AG04450 (cell line): ENCODE measurements around the gene MTCL3.

Experiments
- CTCF ChIA-PET: fragments of 300-600, 350-600 bp; formaldehyde crosslinking; extraction: SDS; loops from one replicate; lab custom pipeline; 2022; ENCODE audit warnings: antibody characterized with exemption, inconsistent platforms; lab: Charles Lee
- POLR2A ChIA-PET: fragments of 350-600 bp; formaldehyde crosslinking; extraction: SDS; loops from one replicate; lab custom pipeline; 2021; ENCODE audit warnings: antibody characterized with exemption, inconsistent platforms; lab: Yijun Ruan, JAX
- DNase-seq: peaks from one replicate; pipeline ENCODE4 v3.0.0-alpha.2; 2011; ENCODE audit warnings: low read depth, low spot score
- H3K27ac ChIP-seq: one replicate; pipeline ENCODE4 v1.5.1; 2012; ENCODE audit warnings: low read depth, low read length, control low read depth
- H3K27me3 ChIP-seq: one replicate; pipeline ENCODE4 v1.6.0; 2012; ENCODE audit warnings: low read length; ENCODE audit not compliant: control insufficient read depth, insufficient read depth
- H3K4me3 ChIP-seq: 2 replicates; pipeline ENCODE4 v1.5.1; 2011; ENCODE audit warnings: mild to moderate bottlenecking, low read depth, low read length, control low read depth
- H3K9me3 ChIP-seq: 2 replicates; pipeline ENCODE4 v1.5.1; 2012; ENCODE audit warnings: low read length; ENCODE audit not compliant: control insufficient read depth, insufficient read depth
- TF ChIP-seq, protein P1 (sequence below): IDR thresholded peaks from 2 replicates; pipeline ENCODE4 v1.5.1; 2011; ENCODE audit warnings: low read depth, low read length, control low read depth, inconsistent platforms

MTCL3 gene

DNA sequence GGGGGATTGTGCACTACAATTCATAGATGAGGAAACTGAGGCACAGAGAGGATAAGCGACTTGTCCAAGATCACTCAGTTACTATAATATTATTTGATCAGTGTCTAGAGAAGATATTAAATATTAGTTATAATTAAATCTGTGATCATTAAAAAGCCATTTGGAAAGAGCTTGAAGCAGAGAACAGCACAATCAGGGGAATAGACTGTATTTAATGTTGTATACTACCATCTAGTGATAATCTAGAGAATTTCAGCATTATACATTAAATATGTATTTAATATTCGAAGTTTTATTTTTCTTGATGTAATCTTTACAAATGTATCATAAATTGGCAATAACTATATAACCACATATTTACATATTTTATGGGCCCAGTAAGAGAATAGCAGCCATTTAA lies 20.1 kb upstream of the MTCL3 start:
- DNase-seq: no peak
- TF ChIP-seq, protein P1, sequence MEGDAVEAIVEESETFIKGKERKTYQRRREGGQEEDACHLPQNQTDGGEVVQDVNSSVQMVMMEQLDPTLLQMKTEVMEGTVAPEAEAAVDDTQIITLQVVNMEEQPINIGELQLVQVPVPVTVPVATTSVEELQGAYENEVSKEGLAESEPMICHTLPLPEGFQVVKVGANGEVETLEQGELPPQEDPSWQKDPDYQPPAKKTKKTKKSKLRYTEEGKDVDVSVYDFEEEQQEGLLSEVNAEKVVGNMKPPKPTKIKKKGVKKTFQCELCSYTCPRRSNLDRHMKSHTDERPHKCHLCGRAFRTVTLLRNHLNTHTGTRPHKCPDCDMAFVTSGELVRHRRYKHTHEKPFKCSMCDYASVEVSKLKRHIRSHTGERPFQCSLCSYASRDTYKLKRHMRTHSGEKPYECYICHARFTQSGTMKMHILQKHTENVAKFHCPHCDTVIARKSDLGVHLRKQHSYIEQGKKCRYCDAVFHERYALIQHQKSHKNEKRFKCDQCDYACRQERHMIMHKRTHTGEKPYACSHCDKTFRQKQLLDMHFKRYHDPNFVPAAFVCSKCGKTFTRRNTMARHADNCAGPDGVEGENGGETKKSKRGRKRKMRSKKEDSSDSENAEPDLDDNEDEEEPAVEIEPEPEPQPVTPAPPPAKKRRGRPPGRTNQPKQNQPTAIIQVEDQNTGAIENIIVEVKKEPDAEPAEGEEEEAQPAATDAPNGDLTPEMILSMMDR: peak; percentile 47
- Histone ChIP-seq H3K27me3 (peaks cover 3% of the 10 kb centered on the region), H3K9me3 (no peaks in the 10 kb centered on the region), H3K4me3 (no peak overlapping the region), H3K27ac (no peak overlapping the region)
- ChIA-PET CTCF (interaction anchor here (0.6 to 5.8 kb wide), 30 partner anchors 8 to 1397 kb away, joined by 3 to 75 read pairs (median 5); partner anchors contain the start of genes MTCL3 and RNF146), POLR2A (interaction anchor here (1.0 kb wide), 1 partner anchor 24 kb away, joined by 6 read pairs; no protein-coding TSS in a partner anchor)

- ChIA-PET CTCF (interaction anchor here (0.6 to 5.8 kb wide), 31 partner anchors 9 to 1396 kb away, joined by 3 to 75 read pairs (median 5); partner anchors contain the start of genes MTCL3 and RNF146), POLR2A (interaction anchor here (1.0 kb wide), 1 partner anchor 24 kb away, joined by 6 read pairs; no protein-coding TSS in a partner anchor)
- Histone ChIP-seq H3K4me3 (no peak overlapping the region), H3K9me3 (no peaks in the 10 kb centered on the region), H3K27me3 (peaks cover 3% of the 10 kb centered on the region), H3K27ac (no peak overlapping the region)
- TF ChIP-seq, protein P1: no peak
- DNase-seq: no peak
Measured at GRCh38 chr6:127538750-127539264, 19.7 kb upstream of the MTCL3 start.

GRCh38 chr6:127533736-127534135 lies 14.6 kb upstream of the MTCL3 start:
- TF ChIP-seq, protein P1: no peak
- H3K4me3 ChIP-seq: no peak overlapping the region
- H3K27me3 ChIP-seq: no peaks in the 10 kb centered on the region
- ChIA-PET POLR2A (no interaction called here), CTCF (interaction anchor here (2.4 kb wide), 1 partner anchor 17 kb away, joined by 8 read pairs; no protein-coding TSS in a partner anchor)
- no peaks in the 10 kb centered on the region for H3K9me3 ChIP-seq
- no peak for DNase-seq
- no peak overlapping the region for H3K27ac ChIP-seq

DNA sequence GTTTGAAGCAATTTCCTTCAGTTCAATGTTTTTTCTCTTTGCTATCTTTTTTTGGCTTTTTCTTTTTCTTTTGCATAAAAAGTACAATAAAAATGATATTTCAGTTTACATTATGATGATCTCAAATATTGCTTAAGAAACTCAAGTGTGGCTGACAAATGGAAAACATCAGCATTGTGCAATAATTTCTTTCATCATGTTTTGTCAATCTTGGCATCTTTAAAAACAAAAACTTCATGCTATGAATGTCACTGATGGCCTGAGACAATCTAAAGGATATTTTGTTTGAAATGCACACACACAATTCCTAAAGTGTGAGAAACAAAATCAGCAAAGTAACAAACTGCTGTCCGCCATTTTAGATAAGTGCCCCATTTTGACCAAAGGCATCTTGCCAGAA lies 13.9 kb upstream of the MTCL3 start:
- CTCF ChIA-PET: no interaction called here
- no peak for DNase-seq

GRCh38 chr6:127522714-127523113 lies 3.6 kb upstream of the MTCL3 start:
- TF ChIP-seq, protein P1: no peak
- POLR2A ChIA-PET: no interaction called here
- no peak for DNase-seq
- Histone ChIP-seq H3K27me3 (no peaks in the 10 kb centered on the region), H3K9me3 (no peaks in the 10 kb centered on the region), H3K4me3 (no peak overlapping the region), H3K27ac (no peak overlapping the region)
- CTCF ChIA-PET: no interaction called here

More for the DNA sequence above, 13.9 kb upstream of the MTCL3 start:
- Histone ChIP-seq H3K9me3 (no peaks in the 10 kb centered on the region), H3K27ac (no peak overlapping the region), H3K4me3 (no peak overlapping the region), H3K27me3 (no peaks in the 10 kb centered on the region)
- TF ChIP-seq, protein P1: no peak
- POLR2A ChIA-PET: no interaction called here
